ENCODE results near the gene FAM110D. TPM values are rescaled to one million over a fixed set of nuclear protein-coding genes. Genes with fewer than 3 reads are reported as not detected.

The FAM110D gene
- total and polyA plus RNA-seq, 2 of the 8 experiments (the other 6 are each of a cell fraction or from before 2014, with no cell fraction given) = 0.21 to 0.48 TPM

DNA sequence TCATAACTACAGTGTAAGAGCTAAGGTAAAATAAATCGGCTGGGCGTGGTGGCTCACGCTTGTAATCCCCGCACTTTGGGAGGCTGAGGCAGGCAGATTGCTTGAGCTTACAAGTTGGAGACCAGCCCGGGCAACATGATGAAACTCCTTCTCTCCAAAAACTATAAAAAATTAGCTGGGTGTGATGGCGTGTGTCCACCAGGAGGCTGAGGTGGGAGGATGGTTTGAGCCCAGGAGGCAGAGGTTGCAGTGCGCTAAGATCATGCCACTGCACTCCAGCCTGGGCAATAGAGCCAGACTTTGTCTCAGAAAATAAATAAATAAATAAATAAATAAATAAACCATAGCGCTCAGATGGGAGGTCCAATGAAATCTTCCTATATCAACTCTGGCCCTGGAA, 16.7 kb upstream of the FAM110D start (continued):
- TF ChIP-seq, protein P1, sequence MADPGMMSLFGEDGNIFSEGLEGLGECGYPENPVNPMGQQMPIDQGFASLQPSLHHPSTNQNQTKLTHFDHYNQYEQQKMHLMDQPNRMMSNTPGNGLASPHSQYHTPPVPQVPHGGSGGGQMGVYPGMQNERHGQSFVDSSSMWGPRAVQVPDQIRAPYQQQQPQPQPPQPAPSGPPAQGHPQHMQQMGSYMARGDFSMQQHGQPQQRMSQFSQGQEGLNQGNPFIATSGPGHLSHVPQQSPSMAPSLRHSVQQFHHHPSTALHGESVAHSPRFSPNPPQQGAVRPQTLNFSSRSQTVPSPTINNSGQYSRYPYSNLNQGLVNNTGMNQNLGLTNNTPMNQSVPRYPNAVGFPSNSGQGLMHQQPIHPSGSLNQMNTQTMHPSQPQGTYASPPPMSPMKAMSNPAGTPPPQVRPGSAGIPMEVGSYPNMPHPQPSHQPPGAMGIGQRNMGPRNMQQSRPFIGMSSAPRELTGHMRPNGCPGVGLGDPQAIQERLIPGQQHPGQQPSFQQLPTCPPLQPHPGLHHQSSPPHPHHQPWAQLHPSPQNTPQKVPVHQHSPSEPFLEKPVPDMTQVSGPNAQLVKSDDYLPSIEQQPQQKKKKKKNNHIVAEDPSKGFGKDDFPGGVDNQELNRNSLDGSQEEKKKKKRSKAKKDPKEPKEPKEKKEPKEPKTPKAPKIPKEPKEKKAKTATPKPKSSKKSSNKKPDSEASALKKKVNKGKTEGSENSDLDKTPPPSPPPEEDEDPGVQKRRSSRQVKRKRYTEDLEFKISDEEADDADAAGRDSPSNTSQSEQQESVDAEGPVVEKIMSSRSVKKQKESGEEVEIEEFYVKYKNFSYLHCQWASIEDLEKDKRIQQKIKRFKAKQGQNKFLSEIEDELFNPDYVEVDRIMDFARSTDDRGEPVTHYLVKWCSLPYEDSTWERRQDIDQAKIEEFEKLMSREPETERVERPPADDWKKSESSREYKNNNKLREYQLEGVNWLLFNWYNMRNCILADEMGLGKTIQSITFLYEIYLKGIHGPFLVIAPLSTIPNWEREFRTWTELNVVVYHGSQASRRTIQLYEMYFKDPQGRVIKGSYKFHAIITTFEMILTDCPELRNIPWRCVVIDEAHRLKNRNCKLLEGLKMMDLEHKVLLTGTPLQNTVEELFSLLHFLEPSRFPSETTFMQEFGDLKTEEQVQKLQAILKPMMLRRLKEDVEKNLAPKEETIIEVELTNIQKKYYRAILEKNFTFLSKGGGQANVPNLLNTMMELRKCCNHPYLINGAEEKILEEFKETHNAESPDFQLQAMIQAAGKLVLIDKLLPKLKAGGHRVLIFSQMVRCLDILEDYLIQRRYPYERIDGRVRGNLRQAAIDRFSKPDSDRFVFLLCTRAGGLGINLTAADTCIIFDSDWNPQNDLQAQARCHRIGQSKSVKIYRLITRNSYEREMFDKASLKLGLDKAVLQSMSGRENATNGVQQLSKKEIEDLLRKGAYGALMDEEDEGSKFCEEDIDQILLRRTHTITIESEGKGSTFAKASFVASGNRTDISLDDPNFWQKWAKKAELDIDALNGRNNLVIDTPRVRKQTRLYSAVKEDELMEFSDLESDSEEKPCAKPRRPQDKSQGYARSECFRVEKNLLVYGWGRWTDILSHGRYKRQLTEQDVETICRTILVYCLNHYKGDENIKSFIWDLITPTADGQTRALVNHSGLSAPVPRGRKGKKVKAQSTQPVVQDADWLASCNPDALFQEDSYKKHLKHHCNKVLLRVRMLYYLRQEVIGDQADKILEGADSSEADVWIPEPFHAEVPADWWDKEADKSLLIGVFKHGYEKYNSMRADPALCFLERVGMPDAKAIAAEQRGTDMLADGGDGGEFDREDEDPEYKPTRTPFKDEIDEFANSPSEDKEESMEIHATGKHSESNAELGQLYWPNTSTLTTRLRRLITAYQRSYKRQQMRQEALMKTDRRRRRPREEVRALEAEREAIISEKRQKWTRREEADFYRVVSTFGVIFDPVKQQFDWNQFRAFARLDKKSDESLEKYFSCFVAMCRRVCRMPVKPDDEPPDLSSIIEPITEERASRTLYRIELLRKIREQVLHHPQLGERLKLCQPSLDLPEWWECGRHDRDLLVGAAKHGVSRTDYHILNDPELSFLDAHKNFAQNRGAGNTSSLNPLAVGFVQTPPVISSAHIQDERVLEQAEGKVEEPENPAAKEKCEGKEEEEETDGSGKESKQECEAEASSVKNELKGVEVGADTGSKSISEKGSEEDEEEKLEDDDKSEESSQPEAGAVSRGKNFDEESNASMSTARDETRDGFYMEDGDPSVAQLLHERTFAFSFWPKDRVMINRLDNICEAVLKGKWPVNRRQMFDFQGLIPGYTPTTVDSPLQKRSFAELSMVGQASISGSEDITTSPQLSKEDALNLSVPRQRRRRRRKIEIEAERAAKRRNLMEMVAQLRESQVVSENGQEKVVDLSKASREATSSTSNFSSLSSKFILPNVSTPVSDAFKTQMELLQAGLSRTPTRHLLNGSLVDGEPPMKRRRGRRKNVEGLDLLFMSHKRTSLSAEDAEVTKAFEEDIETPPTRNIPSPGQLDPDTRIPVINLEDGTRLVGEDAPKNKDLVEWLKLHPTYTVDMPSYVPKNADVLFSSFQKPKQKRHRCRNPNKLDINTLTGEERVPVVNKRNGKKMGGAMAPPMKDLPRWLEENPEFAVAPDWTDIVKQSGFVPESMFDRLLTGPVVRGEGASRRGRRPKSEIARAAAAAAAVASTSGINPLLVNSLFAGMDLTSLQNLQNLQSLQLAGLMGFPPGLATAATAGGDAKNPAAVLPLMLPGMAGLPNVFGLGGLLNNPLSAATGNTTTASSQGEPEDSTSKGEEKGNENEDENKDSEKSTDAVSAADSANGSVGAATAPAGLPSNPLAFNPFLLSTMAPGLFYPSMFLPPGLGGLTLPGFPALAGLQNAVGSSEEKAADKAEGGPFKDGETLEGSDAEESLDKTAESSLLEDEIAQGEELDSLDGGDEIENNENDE (IDR thresholded peaks at IDR 0.05; ENCODE audit: insufficient replicate concordance, low read length) = no peak
- TF ChIP-seq CREB1 (IDR thresholded peaks at IDR 0.05) = no peak
- no peak for TF ChIP-seq RBBP5 (IDR thresholded peaks at IDR 0.05; ENCODE audit: borderline replicate concordance, low read depth, low read length)
- TF ChIP-seq FOSL1 (IDR thresholded peaks at IDR 0.05; ENCODE audit: insufficient read depth, low read depth, low read length) = no peak
- no peak for TF ChIP-seq CHD2 (IDR thresholded peaks at IDR 0.05; ENCODE audit: low read length)
- no peak for TF ChIP-seq SRF (IDR thresholded peaks at IDR 0.05; ENCODE audit: low read depth, low read length)
- no peak for TF ChIP-seq RXRA (IDR thresholded peaks at IDR 0.05; ENCODE audit: insufficient read depth, low read depth, low read length)
- TF ChIP-seq EP300 (IDR thresholded peaks at IDR 0.05; ENCODE audit: borderline replicate concordance in 1 of 2, low read depth in 2 of 2, low read length in 2 of 2) = no peak
- TF ChIP-seq GTF2F1 (IDR thresholded peaks at IDR 0.05; ENCODE audit: borderline replicate concordance, low read depth, low read length) = no peak
- TF ChIP-seq SUZ12 (IDR thresholded peaks at IDR 0.05; ENCODE audit: low read length) = no peak
- TF ChIP-seq SIN3A (conservative IDR thresholded peaks at IDR 0.05 in 1 of 2, IDR thresholded peaks at IDR 0.05 in 1 of 2; ENCODE audit: low read depth in 1 of 2, low read length in 2 of 2) = no peak
